ENCODE results near the gene GRHL1.
"Not testable (repeated sequence)": the region's sequence is repeated elsewhere in the genome, so short reads cannot be mapped to it uniquely, and the experiment has no call there.

The GRHL1 gene

GRCh38 chr2:10009271-10009810 is 57.8 kb downstream of the GRHL1 start:
- Mint-ChIP-seq H3K4me1 (ENCODE audit: low read depth) (no peaks in the 10 kb centered on the region), H3K36me3 (ENCODE audit: low read depth) (no peaks in the 10 kb centered on the region), H3K27ac (no peak overlapping the region), H3K9me3 (no peaks in the 10 kb centered on the region), H3K4me3 (no peak overlapping the region), H3K27me3 (ENCODE audit: low read depth) (peaks cover 4% of the 10 kb centered on the region)
- DNase-seq (ENCODE audit: low spot score): no peak

- peaks cover 4% of the 10 kb centered on the region for H3K27me3 Mint-ChIP-seq (ENCODE audit: low read depth)
- H3K9me3 Mint-ChIP-seq: no peaks in the 10 kb centered on the region
- no peak overlapping the region for H3K27ac Mint-ChIP-seq
- H3K4me3 Mint-ChIP-seq: no peak overlapping the region
- no peaks in the 10 kb centered on the region for H3K4me1 Mint-ChIP-seq (ENCODE audit: low read depth)
- no peak for DNase-seq (ENCODE audit: low spot score)
- H3K36me3 Mint-ChIP-seq (ENCODE audit: low read depth): no peaks in the 10 kb centered on the region
These were observed 58.6 kb downstream of the GRHL1 start for GRCh38 chr2:10009811-10010781.

GRCh38 chr2:10010861-10011605 is 59.5 kb downstream of the GRHL1 start:
- DNase-seq (ENCODE audit: low spot score); H3K27ac Mint-ChIP-seq; H3K4me3 Mint-ChIP-seq; H3K9me3 Mint-ChIP-seq; H3K27me3 Mint-ChIP-seq (ENCODE audit: low read depth); H3K4me1 Mint-ChIP-seq (ENCODE audit: low read depth); H3K36me3 Mint-ChIP-seq (ENCODE audit: low read depth): not testable (repeated sequence)

- H3K4me3 Mint-ChIP-seq; H3K36me3 Mint-ChIP-seq (ENCODE audit: low read depth); H3K27ac Mint-ChIP-seq; DNase-seq (ENCODE audit: low spot score); H3K9me3 Mint-ChIP-seq; H3K4me1 Mint-ChIP-seq (ENCODE audit: low read depth); H3K27me3 Mint-ChIP-seq (ENCODE audit: low read depth): not testable (repeated sequence)
These were observed 60.3 kb downstream of the GRHL1 start for GRCh38 chr2:10011606-10012325.

GRCh38 chr2:10012366-10012962 is 61.0 kb downstream of the GRHL1 start:
- not testable (repeated sequence) for H3K9me3 Mint-ChIP-seq; H3K27me3 Mint-ChIP-seq (ENCODE audit: low read depth); H3K27ac Mint-ChIP-seq; H3K4me3 Mint-ChIP-seq; H3K36me3 Mint-ChIP-seq (ENCODE audit: low read depth); H3K4me1 Mint-ChIP-seq (ENCODE audit: low read depth); DNase-seq (ENCODE audit: low spot score)

GRCh38 chr2:10012963-10013461 is 61.5 kb downstream of the GRHL1 start:
- H3K36me3 Mint-ChIP-seq (ENCODE audit: low read depth): no peaks in the 10 kb centered on the region
- H3K4me1 Mint-ChIP-seq (ENCODE audit: low read depth): no peaks in the 10 kb centered on the region
- no peak overlapping the region for H3K27ac Mint-ChIP-seq
- H3K27me3 Mint-ChIP-seq (ENCODE audit: low read depth): peaks cover 3% of the 10 kb centered on the region
- DNase-seq (ENCODE audit: low spot score): no peak
- no peak overlapping the region for H3K4me3 Mint-ChIP-seq
- no peaks in the 10 kb centered on the region for H3K9me3 Mint-ChIP-seq

- DNase-seq (ENCODE audit: low spot score); H3K36me3 Mint-ChIP-seq (ENCODE audit: low read depth); H3K4me3 Mint-ChIP-seq; H3K27me3 Mint-ChIP-seq (ENCODE audit: low read depth); H3K4me1 Mint-ChIP-seq (ENCODE audit: low read depth); H3K9me3 Mint-ChIP-seq; H3K27ac Mint-ChIP-seq: not testable (repeated sequence)
These were observed 62.3 kb downstream of the GRHL1 start for GRCh38 chr2:10013651-10014417.

GRCh38 chr2:10014418-10015190 is 63.1 kb downstream of the GRHL1 start:
- peaks cover 8% of the 10 kb centered on the region for H3K27me3 Mint-ChIP-seq (ENCODE audit: low read depth)
- H3K36me3 Mint-ChIP-seq (ENCODE audit: low read depth): no peaks in the 10 kb centered on the region
- H3K9me3 Mint-ChIP-seq: no peaks in the 10 kb centered on the region
- H3K27ac Mint-ChIP-seq: no peak overlapping the region
- H3K4me1 Mint-ChIP-seq (ENCODE audit: low read depth): no peaks in the 10 kb centered on the region
- no peak overlapping the region for H3K4me3 Mint-ChIP-seq
- no peak for DNase-seq (ENCODE audit: low spot score)

- H3K9me3 Mint-ChIP-seq; H3K4me3 Mint-ChIP-seq; H3K27ac Mint-ChIP-seq; H3K27me3 Mint-ChIP-seq (ENCODE audit: low read depth); DNase-seq (ENCODE audit: low spot score); H3K4me1 Mint-ChIP-seq (ENCODE audit: low read depth); H3K36me3 Mint-ChIP-seq (ENCODE audit: low read depth): not testable (repeated sequence)
These were observed 64.0 kb downstream of the GRHL1 start for GRCh38 chr2:10015376-10015989.

- Mint-ChIP-seq H3K9me3 (no peaks in the 10 kb centered on the region), H3K27me3 (ENCODE audit: low read depth) (peaks cover 10% of the 10 kb centered on the region), H3K4me3 (no peak overlapping the region), H3K27ac (no peak overlapping the region), H3K36me3 (ENCODE audit: low read depth) (no peaks in the 10 kb centered on the region), H3K4me1 (ENCODE audit: low read depth) (no peaks in the 10 kb centered on the region)
- DNase-seq (ENCODE audit: low spot score): no peak
These were observed 64.7 kb downstream of the GRHL1 start for GRCh38 chr2:10016001-10016801.

GRCh38 chr2:10016802-10017258 is 65.3 kb downstream of the GRHL1 start:
- DNase-seq (ENCODE audit: low spot score): no peak
- peaks cover 10% of the 10 kb centered on the region for H3K27me3 Mint-ChIP-seq (ENCODE audit: low read depth)
- no peaks in the 10 kb centered on the region for H3K4me1 Mint-ChIP-seq (ENCODE audit: low read depth)
- H3K36me3 Mint-ChIP-seq (ENCODE audit: low read depth): no peaks in the 10 kb centered on the region
- H3K4me3 Mint-ChIP-seq: no peak overlapping the region
- H3K9me3 Mint-ChIP-seq: no peaks in the 10 kb centered on the region
- H3K27ac Mint-ChIP-seq: no peak overlapping the region
